ENCODE measurements around the gene SLC41A2.
"Not testable (repeated sequence)": the region's sequence is repeated elsewhere in the genome, so short reads cannot be mapped to it uniquely, and the experiment has no call there.

SLC41A2 gene

DNA sequence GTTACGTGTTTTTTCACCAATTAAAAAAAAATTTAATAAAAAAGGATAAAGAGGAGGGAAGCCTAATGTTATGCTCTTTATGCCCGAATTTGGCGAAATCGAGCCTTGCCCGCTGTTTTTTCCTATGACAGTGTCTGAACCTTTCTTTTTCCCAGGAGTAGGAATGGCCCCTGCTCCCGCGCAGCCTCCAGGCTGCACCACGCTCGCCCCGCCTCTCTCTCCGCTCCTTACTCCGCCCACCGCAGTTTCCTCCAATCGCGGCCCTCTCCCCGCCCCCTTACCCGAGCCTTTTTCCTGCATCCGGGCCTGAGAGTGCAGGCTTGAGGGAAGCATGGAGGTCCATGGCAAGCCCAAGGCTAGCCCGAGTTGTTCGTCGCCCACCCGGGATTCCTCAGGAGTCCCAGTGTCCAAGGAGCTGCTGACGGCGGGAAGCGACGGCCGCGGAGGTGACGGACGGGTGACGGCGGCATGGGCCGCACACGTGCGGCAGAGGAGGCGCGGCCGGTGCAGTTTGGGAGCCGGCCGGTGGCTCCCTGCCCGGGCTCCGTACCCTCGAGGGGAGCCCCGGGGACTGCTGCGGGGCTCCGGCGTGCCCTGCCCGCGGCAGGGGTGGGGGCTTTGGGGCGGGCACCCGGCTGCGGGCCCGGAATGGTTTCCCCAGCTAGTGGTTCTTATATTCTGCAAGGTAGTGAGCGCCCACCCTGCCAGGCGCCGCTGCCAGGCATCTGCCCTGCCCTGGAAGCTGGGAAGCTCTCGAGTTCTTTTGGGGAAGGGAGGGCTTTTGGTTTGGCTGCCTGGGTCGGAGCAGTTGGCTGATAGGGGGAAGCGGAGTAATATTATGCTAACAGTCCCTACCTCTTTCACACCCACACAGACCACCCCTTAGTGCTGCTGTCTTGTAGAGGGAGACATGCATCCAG, 28.2 kb upstream of the SLC41A2 start, which contains the start of gene NOPCHAP1 (continued):
- TF ChIP-seq, protein P1, sequence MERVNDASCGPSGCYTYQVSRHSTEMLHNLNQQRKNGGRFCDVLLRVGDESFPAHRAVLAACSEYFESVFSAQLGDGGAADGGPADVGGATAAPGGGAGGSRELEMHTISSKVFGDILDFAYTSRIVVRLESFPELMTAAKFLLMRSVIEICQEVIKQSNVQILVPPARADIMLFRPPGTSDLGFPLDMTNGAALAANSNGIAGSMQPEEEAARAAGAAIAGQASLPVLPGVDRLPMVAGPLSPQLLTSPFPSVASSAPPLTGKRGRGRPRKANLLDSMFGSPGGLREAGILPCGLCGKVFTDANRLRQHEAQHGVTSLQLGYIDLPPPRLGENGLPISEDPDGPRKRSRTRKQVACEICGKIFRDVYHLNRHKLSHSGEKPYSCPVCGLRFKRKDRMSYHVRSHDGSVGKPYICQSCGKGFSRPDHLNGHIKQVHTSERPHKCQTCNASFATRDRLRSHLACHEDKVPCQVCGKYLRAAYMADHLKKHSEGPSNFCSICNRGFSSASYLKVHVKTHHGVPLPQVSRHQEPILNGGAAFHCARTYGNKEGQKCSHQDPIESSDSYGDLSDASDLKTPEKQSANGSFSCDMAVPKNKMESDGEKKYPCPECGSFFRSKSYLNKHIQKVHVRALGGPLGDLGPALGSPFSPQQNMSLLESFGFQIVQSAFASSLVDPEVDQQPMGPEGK (tag by site-specific recombination; IDR thresholded peaks at IDR 0.05), result no peak
- TF ChIP-seq ZNF37A (tag by site-specific recombination; IDR thresholded peaks at IDR 0.05) (no peak), PRDM1 (tag by site-specific recombination; IDR thresholded peaks at IDR 0.05) (peak; percentile 44), ZNF548 (tag by site-specific recombination; IDR thresholded peaks at IDR 0.05) (no peak), HOXC10 (CRISPR knock-in tag; IDR thresholded peaks at IDR 0.05) (no peak), ZFP69B (tag by site-specific recombination; IDR thresholded peaks at IDR 0.05) (no peak), IKZF3 (tag by site-specific recombination; IDR thresholded peaks at IDR 0.05) (peak; percentile 95), ZSCAN30 (tag by site-specific recombination; IDR thresholded peaks at IDR 0.05) (0 out of 2 replicates have a peak, but pooled peaks have one; percentile 10), ZFHX2 (tag by site-specific recombination; conservative IDR thresholded peaks at IDR 0.05) (peak; percentile 21; the same call in 1 of the 2 replicates), ZNF76 (tag by site-specific recombination; IDR thresholded peaks at IDR 0.05; ENCODE audit: borderline replicate concordance, low read depth) (peak; percentile 75; the same call in 1 of the 2 replicates), ZNF426 (tag by site-specific recombination; IDR thresholded peaks at IDR 0.05) (no peak), ZNF549 (tag by site-specific recombination; IDR thresholded peaks at IDR 0.05) (no peak), ZBTB7A (tag by site-specific recombination; IDR thresholded peaks at IDR 0.05; ENCODE audit: low read depth) (no peak), ZNF248 (tag by site-specific recombination; IDR thresholded peaks at IDR 0.05) (no peak)
- TF ChIP-seq, protein P2, sequence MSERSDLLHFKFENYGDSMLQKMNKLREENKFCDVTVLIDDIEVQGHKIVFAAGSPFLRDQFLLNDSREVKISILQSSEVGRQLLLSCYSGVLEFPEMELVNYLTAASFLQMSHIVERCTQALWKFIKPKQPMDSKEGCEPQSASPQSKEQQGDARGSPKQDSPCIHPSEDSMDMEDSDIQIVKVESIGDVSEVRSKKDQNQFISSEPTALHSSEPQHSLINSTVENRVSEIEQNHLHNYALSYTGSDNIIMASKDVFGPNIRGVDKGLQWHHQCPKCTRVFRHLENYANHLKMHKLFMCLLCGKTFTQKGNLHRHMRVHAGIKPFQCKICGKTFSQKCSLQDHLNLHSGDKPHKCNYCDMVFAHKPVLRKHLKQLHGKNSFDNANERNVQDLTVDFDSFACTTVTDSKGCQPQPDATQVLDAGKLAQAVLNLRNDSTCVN (tag by site-specific recombination; optimal IDR thresholded peaks at IDR 0.05), result peak; percentile 33
- TF ChIP-seq, protein P3, sequence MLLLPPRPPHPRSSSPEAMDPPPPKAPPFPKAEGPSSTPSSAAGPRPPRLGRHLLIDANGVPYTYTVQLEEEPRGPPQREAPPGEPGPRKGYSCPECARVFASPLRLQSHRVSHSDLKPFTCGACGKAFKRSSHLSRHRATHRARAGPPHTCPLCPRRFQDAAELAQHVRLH (tag by site-specific recombination; IDR thresholded peaks at IDR 0.05), result no peak

DNA sequence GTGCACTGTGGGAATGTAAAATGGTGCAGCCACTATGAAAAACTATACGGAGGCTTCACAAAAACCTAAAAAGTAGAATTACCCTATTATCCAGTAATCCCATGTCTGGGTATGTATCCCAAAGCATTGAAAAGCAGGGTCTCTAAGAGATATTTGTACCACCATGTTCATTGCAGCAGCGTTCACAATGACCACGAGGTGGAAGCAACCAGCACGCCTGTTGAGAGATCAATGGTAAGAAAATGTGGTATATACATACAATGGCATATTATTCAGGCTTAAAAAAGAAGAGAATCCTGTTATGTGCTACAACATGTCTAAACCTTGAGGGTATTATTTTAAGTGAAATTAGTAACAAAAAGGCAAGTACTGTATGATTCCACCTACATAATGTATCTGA, 27.1 kb upstream of the SLC41A2 start:
- Histone ChIP-seq H3K36me3 (ENCODE audit: control insufficient read depth in 2 of 2, insufficient read depth in 1 of 2, low read length in 2 of 2) (peaks cover 8 to 23% of the 10 kb centered on the region in 2 experiments; a peak in 2 of 3 replicates), H3K4me1 (ENCODE audit: control insufficient read depth, insufficient read depth, low read length) (no peaks in the 10 kb centered on the region), H3K27ac (ENCODE audit: extremely low read depth, low read depth, low read length) (no peak overlapping the region), H3K4me3 (ENCODE audit: low read depth, low read length) (no peak overlapping the region), H3K9me3 (ENCODE audit: control insufficient read depth, insufficient read depth, low read depth, low read length) (no peaks in the 10 kb centered on the region)
- 0 out of 2 replicates have a peak, but pooled peaks have one; percentile 9 for TF ChIP-seq ZNF146 (tag by site-specific recombination; IDR thresholded peaks at IDR 0.05)
- no peak for TF ChIP-seq ZEB2 (tag by site-specific recombination; IDR thresholded peaks at IDR 0.05)
- CTCF ChIA-PET, result no interaction called here
- POLR2A ChIA-PET, result interaction anchor here (1.4 to 2.5 kb wide), 2 partner anchors 26 to 529 kb away, joined by 3 to 12 read pairs; partner anchors contain the start of genes CHST11 and SLC41A2

DNA sequence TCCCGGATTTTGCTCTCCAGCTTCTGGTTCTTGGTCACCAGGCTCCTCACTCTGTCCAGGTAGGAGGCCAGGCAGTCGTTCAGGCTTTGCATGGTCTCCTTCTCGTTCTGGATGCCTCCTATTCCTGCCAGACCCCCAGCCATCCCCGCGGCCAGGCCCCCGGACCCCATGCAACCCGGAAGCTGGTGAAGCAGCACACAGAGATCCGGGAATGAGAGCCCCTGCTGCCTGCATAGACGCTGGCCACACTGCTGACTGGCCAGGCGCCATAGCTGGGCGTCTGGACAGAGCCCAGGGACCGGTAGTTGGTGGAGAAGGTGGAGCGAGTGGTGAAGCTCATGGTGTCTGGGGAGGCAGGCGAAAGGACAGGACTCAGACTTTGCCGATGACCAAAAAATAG, 19.6 kb upstream of the SLC41A2 start:
- POLR2A ChIA-PET; H3K36me3 ChIP-seq (ENCODE audit: control insufficient read depth in 2 of 2, insufficient read depth in 1 of 2, low read length in 2 of 2); H3K4me1 ChIP-seq (ENCODE audit: control insufficient read depth, insufficient read depth, low read length); H3K4me3 ChIP-seq (ENCODE audit: low read depth, low read length); CTCF ChIA-PET; H3K27ac ChIP-seq (ENCODE audit: extremely low read depth, low read depth, low read length); H3K9me3 ChIP-seq (ENCODE audit: control insufficient read depth, insufficient read depth, low read depth, low read length): not testable (repeated sequence)

All from HEK293 (cell line).